HS-5 (cell line): ENCODE measurements around the gene SAAL1.
"Not testable (repeated sequence)": the region's sequence is repeated elsewhere in the genome, so short reads cannot be mapped to it uniquely, and the experiment has no call there.

Source experiments
- DNase-seq: peaks from one replicate; pipeline ENCODE4 v3.0.0-alpha.2; 2012; ENCODE audit warnings: low read depth

Gene SAAL1

GRCh38 chr11:18105802-18106574 lies at the start of gene SAAL1:
Gene SAAL1 (minus strand): TSS chr11:18106082. CDS start chr11:18106041, 41 bp downstream.
- DNase-seq, result peak; percentile 44

GRCh38 chr11:18151581-18151980 lies 45.7 kb upstream of the SAAL1 start:
- DNase-seq, result no peak

GRCh38 chr11:18145837-18146236 lies 40.0 kb upstream of the SAAL1 start:
- no peak for DNase-seq

- no peak for DNase-seq
These were observed 39.1 kb upstream of the SAAL1 start for GRCh38 chr11:18145025-18145424.

- peak; percentile 51 for DNase-seq
These were observed 38.4 kb upstream of the SAAL1 start for GRCh38 chr11:18144243-18144642.

- no peak for DNase-seq
These were observed 34.3 kb upstream of the SAAL1 start for GRCh38 chr11:18140145-18140544.

GRCh38 chr11:18137186-18137800 lies 31.4 kb upstream of the SAAL1 start:
- DNase-seq, result no peak

- no peak for DNase-seq
These were observed 29.4 kb upstream of the SAAL1 start for GRCh38 chr11:18135308-18135707.

- no peak for DNase-seq
These were observed 26.5 kb upstream of the SAAL1 start, which contains the start of gene MRGPRX3 for GRCh38 chr11:18132341-18132740. Gene MRGPRX3 (plus strand): TSS chr11:18132571. CDS start chr11:18137203, 4,632 bp downstream.

- DNase-seq, result not testable (repeated sequence)
These were observed 25.2 kb upstream of the SAAL1 start for GRCh38 chr11:18131115-18131514.

- not testable (repeated sequence) for DNase-seq
These were observed 15.5 kb upstream of the SAAL1 start for GRCh38 chr11:18121331-18121828.

- peak; percentile 29 for DNase-seq
These were observed 9.7 kb upstream of the SAAL1 start for GRCh38 chr11:18115360-18116127.

- DNase-seq, result no peak
These were observed 5.1 kb upstream of the SAAL1 start for GRCh38 chr11:18111005-18111404.

GRCh38 chr11:18108254-18108653 lies 2.4 kb upstream of the SAAL1 start:
- DNase-seq, result no peak

GRCh38 chr11:18106688-18107087 lies 806 bp upstream of the SAAL1 start:
- DNase-seq, result no peak

- no peak for DNase-seq
These were observed 638 bp downstream of the SAAL1 start for GRCh38 chr11:18105086-18105801.

- DNase-seq, result no peak
These were observed 4.8 kb downstream of the SAAL1 start for GRCh38 chr11:18100926-18101656.

GRCh38 chr11:18093959-18094358 lies 11.9 kb downstream of the SAAL1 start:
- DNase-seq, result no peak

GRCh38 chr11:18091731-18092130 lies 14.2 kb downstream of the SAAL1 start:
- DNase-seq, result no peak

- DNase-seq, result no peak
These were observed 16.9 kb downstream of the SAAL1 start for GRCh38 chr11:18088966-18089365.

- no peak for DNase-seq
These were observed 17.5 kb downstream of the SAAL1 start for GRCh38 chr11:18088366-18088765.
